WTC11 (cell line): ENCODE measurements around the gene ATXN7L3. TPM values are rescaled to one million over a fixed set of nuclear protein-coding genes. Genes with fewer than 3 reads are reported as not detected.

Experiments
- ATAC-seq: fragments of 200-7000 bp; cut with Tn5 transposase; 2 replicates; pipeline ENCODE4 v1.10.0; 2021; ENCODE audit warnings: mild to moderate bottlenecking, moderate library complexity
- CTCF ChIA-PET: fragments of 300-600 bp; sonication (Branson Sonifier 250); formaldehyde crosslinking; loops from one replicate; lab custom pipeline; 2021; ENCODE audit warnings: antibody characterized with exemption; lab: Charles Lee
- POLR2A ChIA-PET: fragments of 350-600 bp; sonication (Branson Sonifier 250); formaldehyde crosslinking; loops from one replicate; lab custom pipeline; 2021; ENCODE audit warnings: antibody characterized with exemption; lab: Charles Lee
- DNase-seq: peaks from one replicate; pipeline ENCODE4 v3.0.0; 2021; ENCODE audit warnings: low spot score
- H3K27ac Mint-ChIP-seq: 2 replicates; pipeline ENCODE4 v1.8.0; 2021; ENCODE audit warnings: mixed read lengths
- H3K27me3 Mint-ChIP-seq: 2 replicates; pipeline ENCODE4 v1.8.0; 2021; ENCODE audit warnings: low read depth, mild to moderate bottlenecking, moderate library complexity, mixed read lengths
- H3K36me3 Mint-ChIP-seq: 2 replicates; pipeline ENCODE4 v1.8.0; 2021; ENCODE audit warnings: mixed read lengths
- H3K4me1 Mint-ChIP-seq: 2 replicates; pipeline ENCODE4 v1.8.0; 2022; ENCODE audit warnings: mixed read lengths
- H3K4me3 Mint-ChIP-seq: 2 replicates; pipeline ENCODE4 v1.8.0; 2021; ENCODE audit warnings: mild to moderate bottlenecking, moderate library complexity, mixed read lengths
- H3K9me3 Mint-ChIP-seq: 2 replicates; pipeline ENCODE4 v1.8.0; 2021; ENCODE audit warnings: mixed read lengths
- AFF4 ChIP-seq: sonication (generic); formaldehyde crosslinking; IDR thresholded peaks from 2 replicates; pipeline ENCODE4 v1.8.1; 2023; ENCODE audit warnings: mild to moderate bottlenecking, missing genetic modification reagents, borderline replicate concordance
- ATF3 ChIP-seq: sonication (generic); formaldehyde crosslinking; conservative IDR thresholded peaks from 2 replicates; pipeline ENCODE4 v1.8.1; 2022; ENCODE audit warnings: mild to moderate bottlenecking, missing genetic modification reagents
- CTCF ChIP-seq: fragments of 200-600 bp; IDR thresholded peaks from 2 replicates; pipeline ENCODE4 v1.8.0; 2022; ENCODE audit warnings: antibody characterized with exemption
- E2F4 ChIP-seq: sonication (generic); formaldehyde crosslinking; IDR thresholded peaks from 2 replicates; pipeline ENCODE4 v1.8.1; 2022; ENCODE audit warnings: low read depth, mild to moderate bottlenecking, moderate library complexity, missing genetic modification reagents, borderline replicate concordance
- E2F5 ChIP-seq: sonication (generic); formaldehyde crosslinking; IDR thresholded peaks from 2 replicates; pipeline ENCODE4 v1.8.1; 2022; ENCODE audit warnings: mild to moderate bottlenecking, moderate library complexity, missing genetic modification reagents
- ESRRA ChIP-seq: sonication (generic); formaldehyde crosslinking; IDR thresholded peaks from 2 replicates; pipeline ENCODE4 v1.8.1; 2022; ENCODE audit warnings: mild to moderate bottlenecking, missing genetic modification reagents, borderline replicate concordance
- FOXJ3 ChIP-seq: sonication (generic); formaldehyde crosslinking; IDR thresholded peaks from 2 replicates; pipeline ENCODE4 v1.9.0; 2021; ENCODE audit warnings: missing genetic modification reagents, mild to moderate bottlenecking, borderline replicate concordance
- FOXK1 ChIP-seq: sonication (generic); formaldehyde crosslinking; IDR thresholded peaks from 2 replicates; pipeline ENCODE4 v1.8.0; 2022; ENCODE audit warnings: mild to moderate bottlenecking, moderate library complexity, missing genetic modification reagents
- GTF2I ChIP-seq: fragments of 250-450 bp; sonication (Bioruptor Pico); conservative IDR thresholded peaks from 2 replicates; pipeline ENCODE4 v1.4.0; 2021; ENCODE audit warnings: mild to moderate bottlenecking
- HMGA2 ChIP-seq: fragments of 250-450 bp; sonication (Bioruptor Pico); IDR thresholded peaks from 2 replicates; pipeline ENCODE4 v1.4.0; 2021; ENCODE audit warnings: mild to moderate bottlenecking, moderate library complexity
- HMGXB4 ChIP-seq: sonication (generic); formaldehyde crosslinking; IDR thresholded peaks from 2 replicates; pipeline ENCODE4 v1.8.1; 2023; ENCODE audit warnings: mild to moderate bottlenecking, moderate library complexity, missing genetic modification reagents
- KAT7 ChIP-seq: sonication (generic); formaldehyde crosslinking; IDR thresholded peaks from 2 replicates; pipeline ENCODE4 v1.8.1; 2023; ENCODE audit warnings: missing genetic modification reagents, mild to moderate bottlenecking, borderline replicate concordance
- MAX ChIP-seq: sonication (generic); formaldehyde crosslinking; IDR thresholded peaks from 2 replicates; pipeline ENCODE4 v1.8.0; 2022; ENCODE audit warnings: mild to moderate bottlenecking, missing genetic modification reagents
- PREB ChIP-seq: sonication (generic); formaldehyde crosslinking; IDR thresholded peaks from 2 replicates; pipeline ENCODE4 v1.8.1; 2022; ENCODE audit warnings: mild to moderate bottlenecking, missing genetic modification reagents, moderate library complexity, borderline replicate concordance
- RELA ChIP-seq: sonication (generic); formaldehyde crosslinking; IDR thresholded peaks from 2 replicates; pipeline ENCODE4 v1.8.1; 2022; ENCODE audit warnings: missing genetic modification reagents, mild to moderate bottlenecking, borderline replicate concordance
- ZBTB21 ChIP-seq: sonication (generic); formaldehyde crosslinking; IDR thresholded peaks from 2 replicates; pipeline ENCODE4 v1.8.1; 2023; ENCODE audit warnings: mild to moderate bottlenecking, missing genetic modification reagents, borderline replicate concordance
- ZNF423 ChIP-seq: fragments of 250-450 bp; sonication (Bioruptor Pico); IDR thresholded peaks from 2 replicates; pipeline ENCODE4 v2.1.2; 2022; ENCODE audit warnings: mild to moderate bottlenecking, moderate library complexity
- ZNF512 ChIP-seq: sonication (generic); formaldehyde crosslinking; IDR thresholded peaks from 2 replicates; pipeline ENCODE4 v1.8.1; 2022; ENCODE audit warnings: missing genetic modification reagents, borderline replicate concordance
- total RNA-seq: library from RNA; stranded (reverse); gene quantifications from 3 replicates; pipeline ENCODE4 v1.2.3, GENCODE V29; 2021

Gene ATXN7L3
- total RNA-seq, 1 experiment from 2014 or later = 114 TPM

- Mint-ChIP-seq H3K4me3 (no peak overlapping the region), H3K27me3 (no peaks in the 10 kb centered on the region), H3K36me3 (peaks cover 24% of the 10 kb centered on the region), H3K9me3 (peaks cover 6% of the 10 kb centered on the region), H3K27ac (no peak overlapping the region), H3K4me1 (peaks cover 14% of the 10 kb centered on the region)
- POLR2A ChIA-PET = interaction anchor here (1.2 kb wide), 1 partner anchor 26 kb away, joined by 3 read pairs; no protein-coding TSS in a partner anchor
- DNase-seq (no peak), ATAC-seq (no peak)
- no peak for TF ChIP-seq GTF2I (CRISPR knock-in tag)
- no peak for TF ChIP-seq ESRRA (CRISPR knock-in tag)
- no peak for TF ChIP-seq AFF4 (CRISPR knock-in tag)
- no peak for TF ChIP-seq FOXJ3 (CRISPR knock-in tag)
- TF ChIP-seq FOXK1 (CRISPR knock-in tag) = no peak
- no peak for TF ChIP-seq HMGA2
- no peak for TF ChIP-seq ZNF423 (CRISPR knock-in tag)
- TF ChIP-seq PREB (CRISPR knock-in tag) = no peak
- no peak for TF ChIP-seq KAT7 (CRISPR knock-in tag)
- no peak for TF ChIP-seq ATF3 (CRISPR knock-in tag)
- no peak for TF ChIP-seq E2F5
- no peak for TF ChIP-seq CTCF
- TF ChIP-seq MAX (CRISPR knock-in tag) = no peak
- CTCF ChIA-PET = interaction anchor here (0.7 to 4.3 kb wide), 4 partner anchors 13 to 33 kb away, joined by 3 to 31 read pairs (median 9); partner anchors contain the start of gene ASB16
Observed at GRCh38 chr17:44184212-44184810, 15.4 kb downstream of the ATXN7L3 start.

GRCh38 chr17:44183024-44183423, 16.7 kb downstream of the ATXN7L3 start:
- Mint-ChIP-seq H3K9me3 (peaks cover 6% of the 10 kb centered on the region), H3K4me1 (peaks cover 13% of the 10 kb centered on the region), H3K27me3 (no peaks in the 10 kb centered on the region), H3K4me3 (no peak overlapping the region), H3K36me3 (peaks cover 33% of the 10 kb centered on the region), H3K27ac (no peak overlapping the region)
- ChIA-PET POLR2A (no interaction called here), CTCF (interaction anchor here (1.0 to 4.3 kb wide), 3 partner anchors 8 to 148 kb away, joined by 3 to 31 read pairs (median 3); partner anchors contain the start of gene ASB16)
- ATAC-seq = no peak
- DNase-seq = no peak
- TF ChIP-seq CTCF (no peak), RELA (CRISPR knock-in tag) (no peak), HMGXB4 (CRISPR knock-in tag) (no peak), ZBTB21 (CRISPR knock-in tag) (no peak), E2F4 (CRISPR knock-in tag) (no peak), ZNF512 (no peak)
